ENCODE results near the gene GABARAPL1. TPM values are rescaled to one million over a fixed set of nuclear protein-coding genes. Genes with fewer than 3 reads are reported as not detected.

Gene GABARAPL1
- polyA plus RNA-seq, 6 donors from 2014 or later: 1.3 to 2.8 (median 2.1) TPM; not detected in 1

GRCh38 chr12:10249690-10250455 lies 37.2 kb downstream of the GABARAPL1 start:
- DNase-seq (no peak), ATAC-seq (ENCODE audit: low read depth in 2 of 2) (no peak)
- H3K27me3 Mint-ChIP-seq: peaks cover 0 to 9% (median 0%) of the 10 kb centered on the region in 3 donors
- H3K4me1 Mint-ChIP-seq: peaks cover 0 to 16% (median 5%) of the 10 kb centered on the region in 3 donors
- H3K9me3 Mint-ChIP-seq: peaks cover 0 to 12% (median 2%) of the 10 kb centered on the region in 7 donors
- no peak overlapping the region for H3K27ac Mint-ChIP-seq
- H3K4me3 Mint-ChIP-seq: no peak overlapping the region
- no peaks in the 10 kb centered on the region for H3K36me3 Mint-ChIP-seq

- ATAC-seq (ENCODE audit: low read depth in 2 of 2): no peak
- Mint-ChIP-seq H3K36me3 (no peaks in the 10 kb centered on the region), H3K4me3 (no peak overlapping the region), H3K9me3 (peaks cover 0 to 30% (median 14%) of the 10 kb centered on the region in 7 donors), H3K4me1 (peaks cover 0 to 16% (median 5%) of the 10 kb centered on the region in 3 donors), H3K27ac (no peak overlapping the region), H3K27me3 (peaks cover 0 to 9% (median 0%) of the 10 kb centered on the region in 3 donors)
- no peak for DNase-seq
These were observed 39.0 kb downstream of the GABARAPL1 start for GRCh38 chr12:10251669-10252068.

- ATAC-seq (ENCODE audit: low read depth in 2 of 2) (no peak), DNase-seq (no peak)
- Mint-ChIP-seq H3K9me3 (peaks cover 0 to 35% (median 14%) of the 10 kb centered on the region in 7 donors), H3K27ac (no peak overlapping the region), H3K36me3 (no peaks in the 10 kb centered on the region), H3K27me3 (peaks cover 0 to 9% (median 0%) of the 10 kb centered on the region in 3 donors), H3K4me3 (no peak overlapping the region), H3K4me1 (peaks cover 0 to 13% (median 5%) of the 10 kb centered on the region in 3 donors)
These were observed 39.5 kb downstream of the GABARAPL1 start for GRCh38 chr12:10252201-10252600.

GRCh38 chr12:10256064-10256463 lies 43.4 kb downstream of the GABARAPL1 start:
- peaks cover 0 to 14% (median 3%) of the 10 kb centered on the region in 3 donors for H3K27me3 Mint-ChIP-seq
- DNase-seq: no peak
- no peak overlapping the region for H3K27ac Mint-ChIP-seq

GRCh38 chr12:10260927-10261326 lies 48.2 kb downstream of the GABARAPL1 start:
- ATAC-seq (ENCODE audit: low read depth in 2 of 2): no peak
- no peak for DNase-seq
- H3K27ac Mint-ChIP-seq: no peak overlapping the region
- H3K4me3 Mint-ChIP-seq: no peak overlapping the region
- no peaks in the 10 kb centered on the region for H3K36me3 Mint-ChIP-seq
- no peaks in the 10 kb centered on the region for H3K4me1 Mint-ChIP-seq
- peaks cover 0 to 13% (median 6%) of the 10 kb centered on the region in 7 donors for H3K9me3 Mint-ChIP-seq
- H3K27me3 Mint-ChIP-seq: peaks cover 0 to 18% (median 4%) of the 10 kb centered on the region in 3 donors

More at GRCh38 chr12:10256064-10256463, 43.4 kb downstream of the GABARAPL1 start:
- Mint-ChIP-seq H3K36me3 (no peaks in the 10 kb centered on the region), H3K4me1 (peaks cover 0 to 8% (median 5%) of the 10 kb centered on the region in 3 donors), H3K4me3 (no peak overlapping the region), H3K9me3 (peaks cover 0 to 36% (median 14%) of the 10 kb centered on the region in 7 donors)
- ATAC-seq (ENCODE audit: low read depth in 2 of 2): no peak

GRCh38 chr12:10268037-10268436 lies 55.4 kb downstream of the GABARAPL1 start:
- H3K27ac Mint-ChIP-seq: no peak overlapping the region
- ATAC-seq (ENCODE audit: low read depth in 2 of 2) (no peak), DNase-seq (no peak)
- no peak overlapping the region for H3K4me3 Mint-ChIP-seq
- H3K27me3 Mint-ChIP-seq: no peaks in the 10 kb centered on the region
- no peaks in the 10 kb centered on the region for H3K9me3 Mint-ChIP-seq
- H3K4me1 Mint-ChIP-seq: no peaks in the 10 kb centered on the region
- no peaks in the 10 kb centered on the region for H3K36me3 Mint-ChIP-seq

GRCh38 chr12:10272467-10272866 lies 59.8 kb downstream of the GABARAPL1 start:
- Mint-ChIP-seq H3K9me3 (peaks cover 1 to 12% (median 6%) of the 10 kb centered on the region in 7 donors), H3K4me1 (no peaks in the 10 kb centered on the region), H3K36me3 (peaks cover 0 to 8% of the 10 kb centered on the region in 2 donors), H3K27ac (no peak overlapping the region), H3K4me3 (no peak overlapping the region), H3K27me3 (peaks cover 0 to 8% (median 0%) of the 10 kb centered on the region in 3 donors)
- DNase-seq: no peak
- no peak for ATAC-seq (ENCODE audit: low read depth in 2 of 2)

Other genes starting within 250 kb of the GABARAPL1 start
- gene CLEC12A, start 241.5 kb upstream of the GABARAPL1 start, polyA plus RNA-seq (ENCODE audit: low read depth in 6 of 6): 1 to 10 TPM in 1 of 6 donors, under 1 TPM in 3, not detected in 2; 0.29 to 1.6 (median 0.38) TPM
- gene CLEC1B, start 213.8 kb upstream of the GABARAPL1 start, polyA plus RNA-seq (ENCODE audit: low read depth in 6 of 6): 1 to 10 TPM in 3 of 6 donors, under 1 TPM in 3; 0.48 to 3.1 (median 1.3) TPM
- gene CLEC12B, start 202.2 kb upstream of the GABARAPL1 start, polyA plus RNA-seq (ENCODE audit: low read depth in 6 of 6): not detected
- not detected for gene CLEC9A, start 182.2 kb upstream of the GABARAPL1 start, polyA plus RNA-seq (ENCODE audit: low read depth in 6 of 6)
- gene CLEC1A, start 113.9 kb upstream of the GABARAPL1 start, polyA plus RNA-seq (ENCODE audit: low read depth in 6 of 6): not detected
- gene CLEC7A, start 82.7 kb upstream of the GABARAPL1 start, polyA plus RNA-seq (ENCODE audit: low read depth in 6 of 6): under 1 TPM in 4 of 6 donors, not detected in 2; 0.12 to 0.78 (median 0.58) TPM
- not detected for gene OLR1, start 40.7 kb upstream of the GABARAPL1 start, polyA plus RNA-seq (ENCODE audit: low read depth in 6 of 6)
- gene TMEM52B, start 33.8 kb upstream of the GABARAPL1 start, polyA plus RNA-seq (ENCODE audit: low read depth in 6 of 6): not detected
- gene KLRD1, start 95.0 kb downstream of the GABARAPL1 start, polyA plus RNA-seq (ENCODE audit: low read depth in 6 of 6): 1 to 10 TPM in 3 of 6 donors, under 1 TPM in 3; 0.60 to 2.4 (median 1.1) TPM
- gene KLRK1, start 177.2 kb downstream of the GABARAPL1 start, polyA plus RNA-seq (ENCODE audit: low read depth in 6 of 6): 10 to 100 TPM in 4 of 6 donors, 1 to 10 TPM in 2; 3.3 to 56.7 (median 35.3) TPM
- not detected for gene KLRC4, start 196.9 kb downstream of the GABARAPL1 start, polyA plus RNA-seq (ENCODE audit: low read depth in 6 of 6)
- gene KLRC3, start 207.7 kb downstream of the GABARAPL1 start, polyA plus RNA-seq (ENCODE audit: low read depth in 6 of 6): not detected
- not detected for gene KLRC2, start 223.1 kb downstream of the GABARAPL1 start, polyA plus RNA-seq (ENCODE audit: low read depth in 6 of 6)
- under 1 TPM in 3 of 6 donors, not detected in 3; 0.23 to 0.26 (median 0.25) TPM for gene KLRC1, start 240.5 kb downstream of the GABARAPL1 start, polyA plus RNA-seq (ENCODE audit: low read depth in 6 of 6)

Data from naive B cell (primary cell).